CD14-positive monocyte (primary cell): ENCODE results near the gene USP3. TPM values are rescaled to one million over a fixed set of nuclear protein-coding genes. Genes with fewer than 3 reads are reported as not detected.
"Not testable (repeated sequence)": the region's sequence is repeated elsewhere in the genome, so short reads cannot be mapped to it uniquely, and the experiment has no call there.

Experiments
- DNase-seq, 3 donors: peaks; one replicate each; pipeline ENCODE4 v3.0.0-alpha.2; 2011 to 2022
- H2AFZ ChIP-seq: 2 replicates; pipeline ENCODE4 v1.6.0; 2012; ENCODE audit warnings: mild to moderate bottlenecking, low read depth, low read length, inconsistent platforms; ENCODE audit not compliant: insufficient read depth, poor library complexity, severe bottlenecking
- H3K27ac ChIP-seq, 2 donors: 1 replicate in 1 of 2; 2 replicates in 1 of 2; pipeline ENCODE4 v1.5.1; 2012 to 2013; ENCODE audit warnings: low read length in 2 of 2, control low read depth in 1 of 2, inconsistent platforms in 1 of 2, low read depth in 1 of 2, mild to moderate bottlenecking in 1 of 2
- H3K27me3 ChIP-seq, 2 donors: one replicate each; pipeline versions ENCODE4 v1.6.0 to v1.6.1; 2011 to 2013; ENCODE audit warnings: low read length in 2 of 2; ENCODE audit not compliant: control insufficient read depth in 2 of 2, insufficient read depth in 2 of 2
- H3K36me3 ChIP-seq, 2 donors: replicated peaks in 1 of 2; 1 replicate in 1 of 2; 2 replicates in 1 of 2; pipeline versions ENCODE4 v1.5.1 to v1.6.1; 2012 to 2013; ENCODE audit warnings: low read length in 2 of 2, control low read depth in 1 of 2, inconsistent platforms in 1 of 2, mild to moderate bottlenecking in 1 of 2; ENCODE audit not compliant: insufficient read depth in 2 of 2, control insufficient read depth in 1 of 2
- H3K4me1 ChIP-seq, 2 donors: 1 replicate in 1 of 2; 2 replicates in 1 of 2; pipeline versions ENCODE4 v1.5.1 to v1.6.1; 2012 to 2013; ENCODE audit warnings: low read length in 2 of 2, control low read depth in 1 of 2, inconsistent platforms in 1 of 2, mild to moderate bottlenecking in 1 of 2, moderate library complexity in 1 of 2; ENCODE audit not compliant: insufficient read depth in 2 of 2, control insufficient read depth in 1 of 2
- H3K4me2 ChIP-seq: replicated peaks from 2 replicates; pipeline ENCODE3; 2012; ENCODE audit warnings: low read length, moderate library complexity, mild to moderate bottlenecking; ENCODE audit not compliant: poor library complexity, severe bottlenecking; ENCODE audit errors: extremely low read depth
- H3K4me3 ChIP-seq, 3 experiments: fragments of 200-600 bp in 1 of 3; sonication (generic) in 1 of 3; replicated peaks in 1 of 3; 1 replicate in 2 of 3; 2 replicates in 1 of 3; pipeline ENCODE4 v1.5.1; 2011 to 2013; ENCODE audit warnings: low read length in 3 of 3, mild to moderate bottlenecking in 3 of 3, control low read depth in 2 of 3, low read depth in 2 of 3, inconsistent platforms in 1 of 3, moderate library complexity in 1 of 3
- H3K79me2 ChIP-seq: 2 replicates; pipeline ENCODE4 v1.6.0; 2012; ENCODE audit warnings: mild to moderate bottlenecking, control low read depth, inconsistent platforms, low read length, moderate library complexity; ENCODE audit not compliant: insufficient read depth
- H3K9ac ChIP-seq: 2 replicates; pipeline ENCODE4 v1.6.0; 2017; ENCODE audit warnings: low read length, mild to moderate bottlenecking; ENCODE audit not compliant: insufficient read depth, poor library complexity, severe bottlenecking
- H3K9me3 ChIP-seq, 2 donors: replicated peaks in 1 of 2; 1 replicate in 1 of 2; 2 replicates in 1 of 2; pipeline versions ENCODE4 v1.5.1 to v1.6.1; 2012 to 2013; ENCODE audit warnings: low read length in 2 of 2, control low read depth in 1 of 2; ENCODE audit not compliant: control insufficient read depth in 1 of 2, insufficient read depth in 1 of 2
- H4K20me1 ChIP-seq: 2 replicates; pipeline ENCODE4 v1.6.0; 2012; ENCODE audit warnings: mild to moderate bottlenecking, low read length, control low read depth, moderate library complexity; ENCODE audit not compliant: insufficient read depth
- H3K27ac Mint-ChIP-seq, 7 donors: one replicate each; pipeline ENCODE4 v1.8.0; 2020; ENCODE audit warnings: mild to moderate bottlenecking in 7 of 7, mixed read lengths in 7 of 7, moderate library complexity in 6 of 7, inconsistent platforms in 2 of 7
- H3K27me3 Mint-ChIP-seq, 3 donors: one replicate each; pipeline ENCODE4 v1.8.0; 2021 to 2022; ENCODE audit warnings: low read depth in 3 of 3, mild to moderate bottlenecking in 3 of 3, mixed read lengths in 3 of 3, moderate library complexity in 3 of 3, inconsistent platforms in 1 of 3
- H3K36me3 Mint-ChIP-seq, 2 donors: one replicate each; pipeline ENCODE4 v1.8.0; 2020; ENCODE audit warnings: mixed read lengths in 2 of 2, inconsistent platforms in 1 of 2, mild to moderate bottlenecking in 1 of 2
- H3K4me1 Mint-ChIP-seq: one replicate; pipeline ENCODE4 v1.8.0; 2020; ENCODE audit warnings: mild to moderate bottlenecking, mixed read lengths
- H3K4me3 Mint-ChIP-seq, 2 donors: one replicate each; pipeline ENCODE4 v1.8.0; 2020; ENCODE audit warnings: mild to moderate bottlenecking in 2 of 2, mixed read lengths in 2 of 2, moderate library complexity in 1 of 2
- H3K9me3 Mint-ChIP-seq, 7 donors: one replicate each; pipeline ENCODE4 v1.8.0; 2020 to 2022; ENCODE audit warnings: mixed read lengths in 7 of 7, mild to moderate bottlenecking in 6 of 7, moderate library complexity in 6 of 7, inconsistent platforms in 2 of 7
- WGBS: methylation state at CpG from one replicate; pipeline ENCODE4 v1.1.5; 2013; ENCODE audit warnings: missing lambda C conversion rate; ENCODE audit not compliant: insufficient coverage; 5-methylcytosine and 5-hydroxymethylcytosine counted together
- intact Hi-C, 2 donors: fragments of 100-400 bp; cut with micrococcal nuclease; formaldehyde crosslinking; loops; one replicate each; pipeline versions ENCODE4 v1.15.0 to v1.15.1; 2023
- polyA plus RNA-seq, 3 donors: library from polyadenylated mRNA; depleted of rRNA in 1 of 3; unstranded in 2 of 3; stranded (reverse) in 1 of 3; fragments of 300-500 nt in 2 of 3; fragments of >200 nt in 1 of 3; fragmentation: Illumina TruSeq in 2 of 3; gene quantifications; 1 replicate in 2 of 3; 2 replicates in 1 of 3; pipeline ENCODE4 v1.2.3, GENCODE V29; 2012 to 2021
- TF ChIP-seq, protein P1 (sequence below): fragments of 200-600 bp; IDR thresholded peaks from one replicate; pipeline ENCODE4 v1.8.0; 2022; ENCODE audit warnings: antibody characterized with exemption, mild to moderate bottlenecking

The USP3 gene
- polyA plus RNA-seq, 3 donors: 91.4 to 167 (median 122) TPM

DNA sequence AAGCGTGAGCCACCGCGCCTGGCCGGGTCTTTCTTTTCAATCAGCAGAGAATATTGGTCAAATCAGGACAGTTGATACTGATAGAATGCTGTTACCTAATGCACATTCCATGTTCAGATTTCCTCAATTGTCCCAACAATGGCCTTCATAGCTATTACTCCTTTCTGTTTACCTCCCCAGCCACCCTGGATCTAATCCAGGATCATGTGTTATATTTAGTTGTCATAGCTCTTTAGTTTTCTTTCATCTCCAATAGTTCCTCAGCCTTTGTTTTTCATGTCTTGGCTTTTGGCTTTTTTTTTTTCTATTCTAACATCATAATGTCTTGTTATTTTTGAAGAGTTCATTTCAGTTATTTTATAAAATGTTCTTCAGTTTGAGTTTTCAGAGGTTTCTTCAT lies 14.6 kb downstream of the USP3 start:
- no peak for DNase-seq
- H3K36me3 Mint-ChIP-seq: peaks cover 8 to 11% of the 10 kb centered on the region in 2 donors
- peaks cover 100% of the 10 kb centered on the region for H3K79me2 ChIP-seq
- no peak overlapping the region for H3K4me3 Mint-ChIP-seq
- peaks cover 0 to 1% (median 0%) of the 10 kb centered on the region in 3 donors for H3K27me3 Mint-ChIP-seq
- H3K4me3 ChIP-seq: no peak overlapping the region
- no peaks in the 10 kb centered on the region for H3K9me3 ChIP-seq
- peaks cover 89% of the 10 kb centered on the region for H3K4me1 Mint-ChIP-seq
- H3K9me3 Mint-ChIP-seq: no peaks in the 10 kb centered on the region
- intact Hi-C loops: loop anchor here in 1 of 2 donors (5.0 kb wide), 1 partner anchor 37 kb away; no protein-coding TSS in a partner anchor
- H3K4me1 ChIP-seq: peaks cover 56 to 83% of the 10 kb centered on the region in 2 donors
- H3K4me2 ChIP-seq: no peak overlapping the region
- TF ChIP-seq, protein P1, sequence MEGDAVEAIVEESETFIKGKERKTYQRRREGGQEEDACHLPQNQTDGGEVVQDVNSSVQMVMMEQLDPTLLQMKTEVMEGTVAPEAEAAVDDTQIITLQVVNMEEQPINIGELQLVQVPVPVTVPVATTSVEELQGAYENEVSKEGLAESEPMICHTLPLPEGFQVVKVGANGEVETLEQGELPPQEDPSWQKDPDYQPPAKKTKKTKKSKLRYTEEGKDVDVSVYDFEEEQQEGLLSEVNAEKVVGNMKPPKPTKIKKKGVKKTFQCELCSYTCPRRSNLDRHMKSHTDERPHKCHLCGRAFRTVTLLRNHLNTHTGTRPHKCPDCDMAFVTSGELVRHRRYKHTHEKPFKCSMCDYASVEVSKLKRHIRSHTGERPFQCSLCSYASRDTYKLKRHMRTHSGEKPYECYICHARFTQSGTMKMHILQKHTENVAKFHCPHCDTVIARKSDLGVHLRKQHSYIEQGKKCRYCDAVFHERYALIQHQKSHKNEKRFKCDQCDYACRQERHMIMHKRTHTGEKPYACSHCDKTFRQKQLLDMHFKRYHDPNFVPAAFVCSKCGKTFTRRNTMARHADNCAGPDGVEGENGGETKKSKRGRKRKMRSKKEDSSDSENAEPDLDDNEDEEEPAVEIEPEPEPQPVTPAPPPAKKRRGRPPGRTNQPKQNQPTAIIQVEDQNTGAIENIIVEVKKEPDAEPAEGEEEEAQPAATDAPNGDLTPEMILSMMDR: no peak
- H4K20me1 ChIP-seq: peaks cover 100% of the 10 kb centered on the region
- H3K27ac Mint-ChIP-seq: peak overlapping the region in 6 of 7 donors; percentile 32 to 85 (median 68)
- H3K27ac ChIP-seq: peak overlapping the region in 1 of 2 donors; percentile 2
- peaks cover 0 to 5% of the 10 kb centered on the region in 2 donors for H3K36me3 ChIP-seq
- no peak overlapping the region for H2AFZ ChIP-seq
- WGBS: 100% methylated on average over 2 of the region's 4 CpGs
- no peaks in the 10 kb centered on the region for H3K27me3 ChIP-seq
- no peak overlapping the region for H3K9ac ChIP-seq

DNA sequence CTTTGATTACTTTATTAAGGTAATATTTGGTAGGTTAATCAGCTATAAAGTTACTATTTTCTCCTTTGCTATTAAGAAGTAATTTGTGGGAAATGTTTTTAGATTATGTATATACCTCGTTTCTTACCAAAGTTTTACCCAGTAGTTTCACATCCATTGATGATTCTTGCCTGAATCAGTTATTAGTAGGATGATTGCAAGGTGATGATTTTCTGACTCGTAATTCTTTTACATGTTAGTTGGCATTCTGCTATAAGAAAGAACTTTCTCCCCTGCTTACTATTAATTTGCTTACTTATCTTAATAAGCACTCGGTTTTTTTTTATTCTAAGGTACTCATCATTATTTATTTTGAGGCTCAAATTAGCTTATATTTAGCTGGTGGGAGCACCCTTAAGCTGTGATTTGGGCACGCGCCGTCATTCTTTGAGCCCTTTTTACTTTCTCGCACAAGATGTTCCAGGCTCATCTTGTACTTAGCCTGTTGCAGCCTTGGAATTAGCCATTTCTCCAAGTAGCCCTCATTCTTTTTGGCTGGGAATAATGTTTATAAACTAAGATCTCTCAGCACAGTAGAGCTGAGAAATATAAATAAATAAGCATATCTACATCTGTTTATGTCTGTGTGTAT lies 15.3 kb downstream of the USP3 start:
- peaks cover 10 to 11% of the 10 kb centered on the region in 2 donors for H3K36me3 Mint-ChIP-seq
- no peak for DNase-seq
- H4K20me1 ChIP-seq: peaks cover 100% of the 10 kb centered on the region

DNA sequence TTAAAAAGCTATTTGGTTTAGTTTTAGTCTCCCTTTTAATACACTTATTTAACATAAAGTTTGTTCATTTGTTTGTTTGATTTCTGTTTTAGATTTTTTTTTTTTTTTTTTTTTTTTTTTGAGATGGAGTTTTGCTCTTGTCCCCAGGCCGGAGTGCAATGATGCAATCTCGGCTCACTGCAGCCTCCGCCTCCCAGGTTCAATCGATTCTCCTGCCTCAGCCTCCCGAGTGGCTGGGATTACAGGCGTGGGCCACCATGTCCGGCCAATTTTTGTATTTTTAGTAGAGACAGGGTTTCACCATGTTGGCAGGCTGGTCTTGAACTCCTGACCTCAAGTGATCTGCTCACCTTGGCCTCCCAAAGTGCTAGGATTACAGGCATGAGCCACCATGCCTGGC lies 16.1 kb downstream of the USP3 start:
- H3K9me3 ChIP-seq, DNase-seq, H3K9ac ChIP-seq, H3K4me2 ChIP-seq, H3K27ac ChIP-seq, H3K36me3 ChIP-seq, H3K27ac Mint-ChIP-seq, H3K4me3 ChIP-seq, H3K27me3 Mint-ChIP-seq, H3K9me3 Mint-ChIP-seq, H3K27me3 ChIP-seq, H2AFZ ChIP-seq, H3K4me3 Mint-ChIP-seq: not testable (repeated sequence)
- WGBS: 90% methylated on average over 5 of the region's 7 CpGs
- Histone ChIP-seq H3K79me2 (peaks cover 100% of the 10 kb centered on the region), H3K4me1 (peaks cover 58 to 83% of the 10 kb centered on the region in 2 donors), H4K20me1 (peaks cover 100% of the 10 kb centered on the region)
- Mint-ChIP-seq H3K36me3 (peaks cover 11 to 13% of the 10 kb centered on the region in 2 donors), H3K4me1 (peaks cover 91% of the 10 kb centered on the region)
- intact Hi-C loops: loop anchor here (5.0 to 10.0 kb wide), 2 partner anchors 37 to 56 kb away; no protein-coding TSS in a partner anchor

More for the DNA sequence above, 15.3 kb downstream of the USP3 start:
- Mint-ChIP-seq H3K4me3 (no peak overlapping the region), H3K4me1 (peaks cover 91% of the 10 kb centered on the region), H3K9me3 (no peaks in the 10 kb centered on the region), H3K27ac (peak overlapping the region in 1 of 7 donors; percentile 77), H3K27me3 (peaks cover 0 to 1% (median 0%) of the 10 kb centered on the region in 3 donors)
- intact Hi-C loops: loop anchor here (5.0 to 10.0 kb wide), 3 partner anchors 37 to 55 kb away; no protein-coding TSS in a partner anchor
- WGBS: 97% methylated on average over 4 of the region's 7 CpGs
- H3K79me2 ChIP-seq: peaks cover 100% of the 10 kb centered on the region
- H3K4me3 ChIP-seq: no peak overlapping the region
- H3K9me3 ChIP-seq: no peaks in the 10 kb centered on the region
- no peak overlapping the region for H3K9ac ChIP-seq
- peak overlapping the region in 1 of 2 donors; percentile 2 for H3K27ac ChIP-seq
- H3K36me3 ChIP-seq: peaks cover 0 to 5% of the 10 kb centered on the region in 2 donors
- no peak overlapping the region for H3K4me2 ChIP-seq
- no peak overlapping the region for H2AFZ ChIP-seq
- TF ChIP-seq, protein P1: no peak
- H3K4me1 ChIP-seq: peaks cover 58 to 83% of the 10 kb centered on the region in 2 donors
- no peaks in the 10 kb centered on the region for H3K27me3 ChIP-seq
